Breast epithelium (tissue), 3 donors: ENCODE results near the gene WDR5B.

ENCODE experiments used
- POLR2A ChIP-seq: fragments of 450-650 bp; IDR thresholded peaks from one replicate; pipeline ENCODE4 v1.6.1; 2016; ENCODE audit warnings: antibody characterized with exemption, mild to moderate bottlenecking, moderate library complexity
- POLR2AphosphoS5 ChIP-seq, 3 donors: sonication (generic); formaldehyde crosslinking; IDR thresholded peaks; one replicate each; pipeline ENCODE4 v1.6.1; 2017; ENCODE audit warnings: antibody characterized with exemption in 3 of 3
- TF ChIP-seq, protein P1 (sequence below), 3 donors: fragments of 450-650 bp; IDR thresholded peaks; one replicate each; pipeline ENCODE4 v1.5.1; 2016 to 2017; ENCODE audit warnings: antibody characterized with exemption in 3 of 3, mild to moderate bottlenecking in 3 of 3, moderate library complexity in 3 of 3

DNA sequence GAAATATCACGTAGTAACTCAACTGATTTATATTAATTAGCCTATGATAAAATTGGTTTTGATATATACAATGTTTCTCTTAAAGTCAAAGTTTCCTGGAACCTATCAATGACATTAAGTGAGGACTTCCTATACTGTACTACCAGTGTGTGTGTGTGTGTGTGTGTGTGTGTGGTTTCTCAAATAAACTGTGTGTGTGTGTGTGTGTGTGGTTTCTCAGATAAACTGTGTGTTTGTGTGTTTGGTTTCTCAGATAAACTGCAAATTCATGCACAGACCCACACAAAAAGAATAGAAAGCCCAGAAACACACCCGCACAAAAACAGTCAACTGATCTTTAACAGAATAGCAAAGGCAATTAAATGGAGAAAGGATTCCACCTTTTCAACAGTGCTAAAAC lies 14.5 kb upstream of the WDR5B start:
- TF ChIP-seq, protein P1, sequence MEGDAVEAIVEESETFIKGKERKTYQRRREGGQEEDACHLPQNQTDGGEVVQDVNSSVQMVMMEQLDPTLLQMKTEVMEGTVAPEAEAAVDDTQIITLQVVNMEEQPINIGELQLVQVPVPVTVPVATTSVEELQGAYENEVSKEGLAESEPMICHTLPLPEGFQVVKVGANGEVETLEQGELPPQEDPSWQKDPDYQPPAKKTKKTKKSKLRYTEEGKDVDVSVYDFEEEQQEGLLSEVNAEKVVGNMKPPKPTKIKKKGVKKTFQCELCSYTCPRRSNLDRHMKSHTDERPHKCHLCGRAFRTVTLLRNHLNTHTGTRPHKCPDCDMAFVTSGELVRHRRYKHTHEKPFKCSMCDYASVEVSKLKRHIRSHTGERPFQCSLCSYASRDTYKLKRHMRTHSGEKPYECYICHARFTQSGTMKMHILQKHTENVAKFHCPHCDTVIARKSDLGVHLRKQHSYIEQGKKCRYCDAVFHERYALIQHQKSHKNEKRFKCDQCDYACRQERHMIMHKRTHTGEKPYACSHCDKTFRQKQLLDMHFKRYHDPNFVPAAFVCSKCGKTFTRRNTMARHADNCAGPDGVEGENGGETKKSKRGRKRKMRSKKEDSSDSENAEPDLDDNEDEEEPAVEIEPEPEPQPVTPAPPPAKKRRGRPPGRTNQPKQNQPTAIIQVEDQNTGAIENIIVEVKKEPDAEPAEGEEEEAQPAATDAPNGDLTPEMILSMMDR (IDR thresholded peaks at IDR 0.05), result no peak
- no peak for TF ChIP-seq POLR2AphosphoS5 (IDR thresholded peaks at IDR 0.05)
- TF ChIP-seq POLR2A, result no peak
